Measurements from ENCODE around the gene WASHC3.

DNA sequence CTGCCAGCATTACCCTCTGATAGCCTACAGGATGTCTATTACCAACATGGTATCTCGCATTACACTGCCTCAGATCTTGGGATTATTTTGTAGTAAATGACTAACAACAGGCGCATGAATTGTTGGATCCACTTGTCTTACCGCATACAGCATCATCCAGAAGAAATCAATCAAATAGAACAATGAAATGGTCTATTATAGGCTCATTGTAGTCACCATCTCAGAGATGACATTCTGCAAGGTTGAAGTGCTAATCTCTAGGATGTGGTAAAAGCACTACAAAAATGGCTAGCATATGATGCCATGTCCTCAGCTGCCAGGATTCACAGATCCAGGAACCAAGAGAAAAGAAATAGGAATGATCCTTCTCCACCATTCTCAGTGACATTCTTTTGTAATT lies 52.0 kb downstream of the WASHC3 start:
- no peak for TF ChIP-seq YY1 (IDR thresholded peaks at IDR 0.05; ENCODE audit: insufficient read depth, insufficient read length)
- TF ChIP-seq SUZ12 (IDR thresholded peaks at IDR 0.05; ENCODE audit: extremely low read depth, insufficient read depth, insufficient read length) = no peak
- TF ChIP-seq ZNF274 (IDR thresholded peaks at IDR 0.05; ENCODE audit: low read depth, low read length) = no peak
